Epithelial cell of proximal tubule (primary cell): ENCODE measurements around the gene C1QTNF3. TPM values are rescaled to one million over a fixed set of nuclear protein-coding genes. Genes with fewer than 3 reads are reported as not detected.

Experiments
- DNase-seq: peaks from one replicate; pipeline ENCODE4 v3.0.0-alpha.2; 2011; ENCODE audit warnings: low read depth
- H3K4me3 ChIP-seq: 2 replicates; pipeline ENCODE4 v1.5.1; 2011; ENCODE audit warnings: low read depth, mild to moderate bottlenecking, low read length
- total RNA-seq: library from RNA; depleted of rRNA; stranded (reverse); fragments of >200 nt; gene quantifications from 2 replicates; pipeline ENCODE4 v1.2.3, GENCODE V29; 2015
- TF ChIP-seq, protein P1 (sequence below): conservative IDR thresholded peaks from 2 replicates; pipeline ENCODE4 v1.5.1; 2012; ENCODE audit warnings: low read depth, mild to moderate bottlenecking, low read length

C1QTNF3 gene
- total RNA-seq, 1 donor from 2014 or later, result 2.8 TPM

- TF ChIP-seq, protein P1, sequence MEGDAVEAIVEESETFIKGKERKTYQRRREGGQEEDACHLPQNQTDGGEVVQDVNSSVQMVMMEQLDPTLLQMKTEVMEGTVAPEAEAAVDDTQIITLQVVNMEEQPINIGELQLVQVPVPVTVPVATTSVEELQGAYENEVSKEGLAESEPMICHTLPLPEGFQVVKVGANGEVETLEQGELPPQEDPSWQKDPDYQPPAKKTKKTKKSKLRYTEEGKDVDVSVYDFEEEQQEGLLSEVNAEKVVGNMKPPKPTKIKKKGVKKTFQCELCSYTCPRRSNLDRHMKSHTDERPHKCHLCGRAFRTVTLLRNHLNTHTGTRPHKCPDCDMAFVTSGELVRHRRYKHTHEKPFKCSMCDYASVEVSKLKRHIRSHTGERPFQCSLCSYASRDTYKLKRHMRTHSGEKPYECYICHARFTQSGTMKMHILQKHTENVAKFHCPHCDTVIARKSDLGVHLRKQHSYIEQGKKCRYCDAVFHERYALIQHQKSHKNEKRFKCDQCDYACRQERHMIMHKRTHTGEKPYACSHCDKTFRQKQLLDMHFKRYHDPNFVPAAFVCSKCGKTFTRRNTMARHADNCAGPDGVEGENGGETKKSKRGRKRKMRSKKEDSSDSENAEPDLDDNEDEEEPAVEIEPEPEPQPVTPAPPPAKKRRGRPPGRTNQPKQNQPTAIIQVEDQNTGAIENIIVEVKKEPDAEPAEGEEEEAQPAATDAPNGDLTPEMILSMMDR, result no peak
- no peak overlapping the region for H3K4me3 ChIP-seq
- DNase-seq, result peak; percentile 64
These were observed 19.4 kb upstream of the C1QTNF3 start for GRCh38 chr5:34062419-34062818.

DNA sequence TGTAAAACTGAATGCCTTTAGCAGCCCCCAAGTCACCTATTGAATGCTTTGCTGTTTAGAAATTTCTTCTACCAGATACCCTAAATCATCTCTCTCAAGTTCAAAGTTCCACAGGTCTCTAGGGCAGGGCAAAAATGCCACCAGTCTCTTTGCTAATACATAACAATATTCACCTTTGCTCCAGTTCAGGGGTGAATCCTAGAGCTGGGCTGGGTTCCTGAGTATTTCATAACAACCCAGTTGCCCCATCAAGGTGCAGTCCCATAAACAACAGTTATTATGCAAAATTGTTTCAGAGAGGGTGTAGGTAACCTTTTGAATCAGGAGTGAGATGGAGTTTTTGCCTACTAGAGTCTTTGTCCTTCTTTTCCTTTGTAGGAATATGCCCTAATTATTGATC is 19.0 kb upstream of the C1QTNF3 start:
- no peak overlapping the region for H3K4me3 ChIP-seq
- TF ChIP-seq, protein P1, result no peak

GRCh38 chr5:34059977-34060376 is 17.0 kb upstream of the C1QTNF3 start:
- TF ChIP-seq, protein P1, result no peak
- no peak overlapping the region for H3K4me3 ChIP-seq
- DNase-seq, result no peak

More for the DNA sequence above, 19.0 kb upstream of the C1QTNF3 start:
- no peak for DNase-seq

GRCh38 chr5:34058532-34058931 is 15.5 kb upstream of the C1QTNF3 start:
- DNase-seq, result no peak
- no peak overlapping the region for H3K4me3 ChIP-seq
- TF ChIP-seq, protein P1, result no peak

GRCh38 chr5:34057569-34057968 is 14.6 kb upstream of the C1QTNF3 start:
- TF ChIP-seq, protein P1, result no peak

GRCh38 chr5:34057118-34057517 is 14.1 kb upstream of the C1QTNF3 start:
- no peak overlapping the region for H3K4me3 ChIP-seq
- TF ChIP-seq, protein P1, result no peak
- DNase-seq, result no peak

More at GRCh38 chr5:34057569-34057968, 14.6 kb upstream of the C1QTNF3 start:
- H3K4me3 ChIP-seq, result no peak overlapping the region
- DNase-seq, result no peak

- H3K4me3 ChIP-seq, result no peak overlapping the region
- TF ChIP-seq, protein P1, result no peak
- no peak for DNase-seq
These were observed 12.7 kb upstream of the C1QTNF3 start for GRCh38 chr5:34055667-34056066.
